RWPE2 (cell line): ENCODE measurements around the gene MAN1A1.

Source experiments
- ATAC-seq: fragments of 200-7000 bp; cut with Tn5 transposase; 3 replicates; pipeline ENCODE4 v1.9.1; 2021; ENCODE audit warnings: low read depth
- DNase-seq: peaks from one replicate; pipeline ENCODE4 v3.0.0-alpha.2; 2020; ENCODE audit warnings: low spot score
- H3K27ac ChIP-seq: fragments of 450-650 bp; 2 replicates; pipeline ENCODE4 v1.5.1; 2017; ENCODE audit warnings: mild to moderate bottlenecking; ENCODE audit not compliant: poor library complexity, severe bottlenecking
- H3K27me3 ChIP-seq: fragments of 250-450 bp; sonication (Bioruptor Pico); 2 replicates; pipeline ENCODE4 v1.5.1; 2021; ENCODE audit warnings: mild to moderate bottlenecking, moderate library complexity; ENCODE audit not compliant: insufficient read depth, poor library complexity, severe bottlenecking
- H3K36me3 ChIP-seq: fragments of 250-450 bp; sonication (Bioruptor Pico); 2 replicates; pipeline ENCODE4 v1.5.1; 2020; ENCODE audit warnings: low read depth, mild to moderate bottlenecking, moderate library complexity
- H3K4me1 ChIP-seq: fragments of 250-450 bp; sonication (Bioruptor Pico); 2 replicates; pipeline ENCODE4 v1.5.1; 2021; ENCODE audit warnings: mild to moderate bottlenecking, moderate library complexity; ENCODE audit not compliant: insufficient read depth, poor library complexity, severe bottlenecking
- H3K4me3 ChIP-seq: fragments of 250-450 bp; sonication (Bioruptor Pico); 2 replicates; pipeline ENCODE4 v1.5.1; 2021; ENCODE audit warnings: mild to moderate bottlenecking, moderate library complexity; ENCODE audit not compliant: severe bottlenecking
- H3K9me3 ChIP-seq: fragments of 250-450 bp; sonication (Bioruptor Pico); 2 replicates; pipeline ENCODE4 v1.5.1; 2021; ENCODE audit warnings: mild to moderate bottlenecking, moderate library complexity; ENCODE audit not compliant: severe bottlenecking
- TF ChIP-seq, protein P1 (sequence below): fragments of 450-650 bp; IDR thresholded peaks from one replicate; pipeline ENCODE4 v1.5.1; 2017; ENCODE audit warnings: mild to moderate bottlenecking, moderate library complexity; ENCODE audit not compliant: poor library complexity, severe bottlenecking

The MAN1A1 gene

DNA sequence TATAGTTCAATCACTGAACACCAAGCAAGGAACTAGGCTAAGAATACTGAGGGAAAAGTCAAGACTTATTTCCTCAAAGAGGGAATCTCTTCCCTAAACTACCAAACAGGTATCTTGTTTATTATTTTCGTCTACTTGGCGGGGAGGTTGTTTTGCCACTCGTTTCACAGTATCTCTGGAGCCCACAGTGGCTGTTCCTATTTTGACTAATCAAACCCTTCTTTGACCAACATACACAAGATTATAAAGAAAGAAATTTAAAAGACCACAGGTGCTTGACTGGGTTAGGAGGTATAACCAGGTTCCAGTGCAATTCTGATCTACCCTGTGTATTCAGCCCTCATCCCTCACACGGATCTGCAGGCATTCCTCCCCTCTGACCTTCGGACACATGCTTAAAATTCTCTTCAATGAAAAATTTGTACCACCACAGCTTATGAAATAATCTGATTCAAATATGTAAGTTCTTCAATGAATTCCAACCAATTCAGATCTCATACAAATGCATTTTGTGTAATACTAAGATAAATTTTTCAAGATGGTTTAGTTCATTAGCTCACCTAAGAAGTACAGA is 5.9 kb downstream of the MAN1A1 start:
- DNase-seq (no peak), ATAC-seq (no peak)
- no peak overlapping the region for H3K4me3 ChIP-seq
- peaks cover 22% of the 10 kb centered on the region for H3K27me3 ChIP-seq
- H3K4me1 ChIP-seq: no peaks in the 10 kb centered on the region
- TF ChIP-seq, protein P1, sequence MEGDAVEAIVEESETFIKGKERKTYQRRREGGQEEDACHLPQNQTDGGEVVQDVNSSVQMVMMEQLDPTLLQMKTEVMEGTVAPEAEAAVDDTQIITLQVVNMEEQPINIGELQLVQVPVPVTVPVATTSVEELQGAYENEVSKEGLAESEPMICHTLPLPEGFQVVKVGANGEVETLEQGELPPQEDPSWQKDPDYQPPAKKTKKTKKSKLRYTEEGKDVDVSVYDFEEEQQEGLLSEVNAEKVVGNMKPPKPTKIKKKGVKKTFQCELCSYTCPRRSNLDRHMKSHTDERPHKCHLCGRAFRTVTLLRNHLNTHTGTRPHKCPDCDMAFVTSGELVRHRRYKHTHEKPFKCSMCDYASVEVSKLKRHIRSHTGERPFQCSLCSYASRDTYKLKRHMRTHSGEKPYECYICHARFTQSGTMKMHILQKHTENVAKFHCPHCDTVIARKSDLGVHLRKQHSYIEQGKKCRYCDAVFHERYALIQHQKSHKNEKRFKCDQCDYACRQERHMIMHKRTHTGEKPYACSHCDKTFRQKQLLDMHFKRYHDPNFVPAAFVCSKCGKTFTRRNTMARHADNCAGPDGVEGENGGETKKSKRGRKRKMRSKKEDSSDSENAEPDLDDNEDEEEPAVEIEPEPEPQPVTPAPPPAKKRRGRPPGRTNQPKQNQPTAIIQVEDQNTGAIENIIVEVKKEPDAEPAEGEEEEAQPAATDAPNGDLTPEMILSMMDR: no peak
- H3K9me3 ChIP-seq: no peaks in the 10 kb centered on the region
- H3K27ac ChIP-seq: no peak overlapping the region
- H3K36me3 ChIP-seq: no peaks in the 10 kb centered on the region

DNA sequence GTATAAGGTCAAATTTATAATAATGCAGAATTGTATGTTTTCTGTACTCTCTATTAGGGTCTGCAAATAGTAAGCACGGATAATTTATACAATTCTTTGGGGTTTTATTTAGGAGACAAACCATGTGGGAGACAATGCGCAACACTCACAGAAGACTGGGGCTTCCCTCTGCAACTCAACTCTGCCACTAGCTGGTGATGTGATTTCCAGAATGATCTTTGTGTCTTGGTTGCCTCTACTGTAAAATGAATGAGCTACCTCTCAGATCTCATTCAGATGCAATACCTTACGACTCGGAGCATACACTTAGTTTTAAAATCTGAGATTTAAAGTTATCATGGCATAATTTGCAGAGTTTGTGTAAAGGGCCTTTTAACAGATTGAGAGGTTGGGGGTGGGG is 6.4 kb downstream of the MAN1A1 start:
- no peak overlapping the region for H3K4me3 ChIP-seq
- no peak for ATAC-seq
- TF ChIP-seq, protein P1: no peak
- peaks cover 18% of the 10 kb centered on the region for H3K27me3 ChIP-seq
- no peak overlapping the region for H3K27ac ChIP-seq
- H3K9me3 ChIP-seq: no peaks in the 10 kb centered on the region
- DNase-seq: no peak
- no peaks in the 10 kb centered on the region for H3K36me3 ChIP-seq
- no peaks in the 10 kb centered on the region for H3K4me1 ChIP-seq

DNA sequence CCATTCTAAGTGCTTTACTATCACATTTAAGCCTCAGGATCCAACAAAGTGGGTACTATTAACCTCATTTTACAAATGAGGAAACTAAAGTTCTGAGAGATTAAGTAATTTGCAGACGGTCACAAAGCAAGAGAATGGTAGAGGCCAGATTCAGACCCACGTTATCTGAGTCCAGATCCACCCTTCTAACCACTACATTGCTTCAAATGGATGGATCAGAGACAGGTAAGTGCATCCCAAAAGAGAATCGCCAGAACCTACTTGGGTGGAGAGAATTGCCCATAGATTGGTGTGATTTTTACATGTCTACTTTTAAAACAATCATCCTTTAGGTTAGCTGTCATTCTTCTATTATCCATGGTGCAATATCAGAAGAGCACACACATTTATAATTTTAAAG is 7.1 kb downstream of the MAN1A1 start:
- H3K4me1 ChIP-seq: no peaks in the 10 kb centered on the region
- ATAC-seq (no peak), DNase-seq (no peak)
- H3K4me3 ChIP-seq: no peak overlapping the region
- peaks cover 11% of the 10 kb centered on the region for H3K27me3 ChIP-seq
- H3K27ac ChIP-seq: no peak overlapping the region
- TF ChIP-seq, protein P1: no peak
- no peaks in the 10 kb centered on the region for H3K36me3 ChIP-seq
- no peaks in the 10 kb centered on the region for H3K9me3 ChIP-seq

DNA sequence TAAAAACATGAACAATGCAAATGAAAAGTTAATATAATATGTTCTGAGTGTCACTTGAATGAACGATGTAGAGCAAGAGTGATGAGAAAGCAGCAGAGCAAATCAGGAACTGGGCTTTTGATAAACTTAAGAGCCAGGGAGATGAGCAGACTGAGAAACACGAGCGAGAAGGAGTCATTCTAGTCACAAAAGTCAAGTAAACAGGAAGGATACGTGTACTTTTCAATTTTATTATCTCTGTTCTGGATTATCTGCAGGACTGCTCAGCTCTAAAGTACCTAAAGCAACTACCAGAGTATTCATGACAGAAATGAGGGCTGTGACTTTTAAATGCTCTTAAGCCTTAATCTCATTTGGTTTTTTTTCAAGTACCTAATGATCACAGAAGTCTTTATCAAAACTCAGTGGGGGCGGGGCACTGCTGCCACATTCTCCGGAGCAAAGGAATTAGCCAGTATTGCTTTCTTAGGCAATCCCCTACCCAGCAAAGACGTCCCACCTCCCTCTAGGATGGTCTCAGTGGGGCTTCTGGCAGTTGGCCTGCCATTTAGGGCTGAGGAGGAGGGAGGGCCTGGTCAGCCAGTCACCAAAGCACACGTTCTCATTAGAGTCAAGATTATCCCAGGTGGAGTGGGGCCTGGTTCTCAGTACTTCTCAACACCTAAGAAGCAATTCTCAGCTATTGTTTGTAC is 8.6 kb downstream of the MAN1A1 start:
- no peak overlapping the region for H3K27ac ChIP-seq
- no peak overlapping the region for H3K4me3 ChIP-seq
- no peak for ATAC-seq
- no peak for DNase-seq
- no peaks in the 10 kb centered on the region for H3K27me3 ChIP-seq
- TF ChIP-seq, protein P1: no peak
- no peaks in the 10 kb centered on the region for H3K36me3 ChIP-seq
- no peaks in the 10 kb centered on the region for H3K9me3 ChIP-seq
- H3K4me1 ChIP-seq: peaks cover 4% of the 10 kb centered on the region

- DNase-seq (no peak), ATAC-seq (no peak)
- Histone ChIP-seq H3K4me1 (peaks cover 4% of the 10 kb centered on the region), H3K27me3 (no peaks in the 10 kb centered on the region), H3K27ac (no peak overlapping the region), H3K36me3 (no peaks in the 10 kb centered on the region), H3K4me3 (no peak overlapping the region), H3K9me3 (no peaks in the 10 kb centered on the region)
- TF ChIP-seq, protein P1: no peak
Observed at GRCh38 chr6:119339941-119340456, 9.6 kb downstream of the MAN1A1 start.
